HL-60 (cell line): ENCODE measurements around the gene TIMP1.

Experiments used
- POLR2AphosphoS5 ChIP-seq: IDR thresholded peaks from 2 replicates; pipeline ENCODE4 v1.6.1; 2012; ENCODE audit warnings: low read depth
- REST ChIP-seq: IDR thresholded peaks from 2 replicates; pipeline ENCODE4 v1.6.1; 2012; ENCODE audit warnings: low read depth; ENCODE audit not compliant: insufficient replicate concordance
- TF ChIP-seq, protein P1 (sequence below): IDR thresholded peaks from one replicate; pipeline ENCODE4 v1.5.1; 2011; ENCODE audit warnings: low read length, control low read depth, inconsistent platforms; ENCODE audit not compliant: insufficient read depth

- TF ChIP-seq, protein P1, sequence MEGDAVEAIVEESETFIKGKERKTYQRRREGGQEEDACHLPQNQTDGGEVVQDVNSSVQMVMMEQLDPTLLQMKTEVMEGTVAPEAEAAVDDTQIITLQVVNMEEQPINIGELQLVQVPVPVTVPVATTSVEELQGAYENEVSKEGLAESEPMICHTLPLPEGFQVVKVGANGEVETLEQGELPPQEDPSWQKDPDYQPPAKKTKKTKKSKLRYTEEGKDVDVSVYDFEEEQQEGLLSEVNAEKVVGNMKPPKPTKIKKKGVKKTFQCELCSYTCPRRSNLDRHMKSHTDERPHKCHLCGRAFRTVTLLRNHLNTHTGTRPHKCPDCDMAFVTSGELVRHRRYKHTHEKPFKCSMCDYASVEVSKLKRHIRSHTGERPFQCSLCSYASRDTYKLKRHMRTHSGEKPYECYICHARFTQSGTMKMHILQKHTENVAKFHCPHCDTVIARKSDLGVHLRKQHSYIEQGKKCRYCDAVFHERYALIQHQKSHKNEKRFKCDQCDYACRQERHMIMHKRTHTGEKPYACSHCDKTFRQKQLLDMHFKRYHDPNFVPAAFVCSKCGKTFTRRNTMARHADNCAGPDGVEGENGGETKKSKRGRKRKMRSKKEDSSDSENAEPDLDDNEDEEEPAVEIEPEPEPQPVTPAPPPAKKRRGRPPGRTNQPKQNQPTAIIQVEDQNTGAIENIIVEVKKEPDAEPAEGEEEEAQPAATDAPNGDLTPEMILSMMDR: no peak
- TF ChIP-seq POLR2AphosphoS5 (no peak), REST (no peak)
Observed at GRCh38 chrX:47611926-47612325, 29.7 kb downstream of the TIMP1 start.
